Measurements from ENCODE around the gene REXO1.

REXO1 gene

GRCh38 chr19:1846517-1847204 lies 1.6 kb downstream of the REXO1 start:
- no peak for DNase-seq

- no peak for DNase-seq
Measured at GRCh38 chr19:1845642-1846041, 2.6 kb downstream of the REXO1 start.

GRCh38 chr19:1845125-1845515 lies 3.2 kb downstream of the REXO1 start:
- no peak for DNase-seq

GRCh38 chr19:1844513-1845124 lies 3.7 kb downstream of the REXO1 start:
- DNase-seq, result no peak

- DNase-seq, result no peak
Measured at GRCh38 chr19:1843646-1844394, 4.5 kb downstream of the REXO1 start.

- DNase-seq, result no peak
Measured at GRCh38 chr19:1843116-1843515, 5.2 kb downstream of the REXO1 start.

- no peak for DNase-seq
Measured at GRCh38 chr19:1841209-1841924, 6.9 kb downstream of the REXO1 start.

- no peak for DNase-seq
Measured at GRCh38 chr19:1840541-1841115, 7.7 kb downstream of the REXO1 start.

GRCh38 chr19:1839658-1840540 lies 8.4 kb downstream of the REXO1 start:
- DNase-seq, result no peak

GRCh38 chr19:1837625-1838105 lies 10.6 kb downstream of the REXO1 start:
- DNase-seq, result peak; percentile 52

- no peak for DNase-seq
Measured at GRCh38 chr19:1837222-1837565, 11.1 kb downstream of the REXO1 start.

- DNase-seq, result no peak
Measured at GRCh38 chr19:1836458-1837221, 11.6 kb downstream of the REXO1 start.

GRCh38 chr19:1833540-1833939 lies 14.7 kb downstream of the REXO1 start:
- no peak for DNase-seq

- no peak for DNase-seq
Measured at GRCh38 chr19:1832046-1832663, 16.1 kb downstream of the REXO1 start.

GRCh38 chr19:1830978-1831377 lies 17.3 kb downstream of the REXO1 start:
- DNase-seq, result no peak

- DNase-seq, result no peak
Measured at GRCh38 chr19:1830568-1830967, 17.7 kb downstream of the REXO1 start.

- no peak for DNase-seq
Measured at GRCh38 chr19:1829958-1830357, 18.3 kb downstream of the REXO1 start.

- no peak for DNase-seq
Measured at GRCh38 chr19:1828279-1829238, 19.7 kb downstream of the REXO1 start.

- no peak for DNase-seq
Measured at GRCh38 chr19:1827566-1828278, 20.6 kb downstream of the REXO1 start.

All from effector CD8-positive, alpha-beta T cell (primary cell).